Ectodermal cell (in vitro differentiated cells): ENCODE data around the gene NDUFAF3. TPM values are rescaled to one million over a fixed set of nuclear protein-coding genes. Genes with fewer than 3 reads are reported as not detected.

Source experiments
- H3K27ac ChIP-seq: 2 replicates; pipeline ENCODE4 v1.7.0; 2013; ENCODE audit warnings: mild to moderate bottlenecking, low read depth, low read length; ENCODE audit not compliant: insufficient read depth, poor library complexity, severe bottlenecking
- H3K27me3 ChIP-seq: 2 replicates; pipeline ENCODE4 v1.7.0; 2013; ENCODE audit warnings: mild to moderate bottlenecking, low read length; ENCODE audit not compliant: insufficient read depth, control insufficient read depth, poor library complexity, severe bottlenecking
- H3K36me3 ChIP-seq: one replicate; pipeline ENCODE4 v1.7.0; 2013; ENCODE audit warnings: low read length; ENCODE audit not compliant: control insufficient read depth, insufficient read depth
- H3K4me1 ChIP-seq: one replicate; pipeline ENCODE4 v1.7.0; 2013; ENCODE audit warnings: low read length; ENCODE audit not compliant: control insufficient read depth, insufficient read depth
- H3K4me3 ChIP-seq: 2 replicates; pipeline ENCODE4 v1.7.0; 2013; ENCODE audit warnings: low read depth, low read length, control low read depth; ENCODE audit not compliant: insufficient read depth
- H3K9me3 ChIP-seq: 2 replicates; pipeline ENCODE4 v1.7.0; 2013; ENCODE audit warnings: mild to moderate bottlenecking, low read length, moderate library complexity; ENCODE audit not compliant: control insufficient read depth
- WGBS, 2 experiments: methylation state at CpG; one replicate each; pipeline ENCODE4 v1.1.7; 2013; ENCODE audit warnings: missing lambda C conversion rate in 2 of 2; 5-methylcytosine and 5-hydroxymethylcytosine counted together
- polyA plus RNA-seq, 4 experiments: library from polyadenylated mRNA; stranded (reverse); fragments of 50-300 nt; gene quantifications; one replicate each; pipeline ENCODE4 v1.2.3, GENCODE V29; 2013

NDUFAF3 gene
- polyA plus RNA-seq (2013, experiment 1 of 4), result 19.2 TPM
- 22.3 TPM for polyA plus RNA-seq (2013, experiment 2 of 4)
- 21.8 TPM for polyA plus RNA-seq (2013, experiment 3 of 4)
- 29.1 TPM for polyA plus RNA-seq (2013, experiment 4 of 4)

GRCh38 chr3:49021813-49022687, at the start of gene NDUFAF3:
Gene NDUFAF3, plus strand, starts transcription at chr3:49022121. Its CDS starts 24 bp downstream, at chr3:49022145.
- Histone ChIP-seq H3K27ac (peak within 1 kb of the TSS; percentile 97), H3K4me1 (peaks cover 18% of the 10 kb centered on the region), H3K4me3 (peak within 1 kb of the TSS; percentile 97), H3K27me3 (no peaks in the 10 kb centered on the region), H3K9me3 (no peaks in the 10 kb centered on the region), H3K36me3 (peaks cover 26% of the 10 kb centered on the region)
- WGBS, 2 experiments, result 0% methylated on average over 83 of the region's 83 CpGs

GRCh38 chr3:48974076-48974864, 47.7 kb upstream of the NDUFAF3 start:
- Histone ChIP-seq H3K27ac (no peak overlapping the region), H3K36me3 (peaks cover 59% of the 10 kb centered on the region), H3K4me1 (no peaks in the 10 kb centered on the region), H3K9me3 (no peaks in the 10 kb centered on the region), H3K4me3 (no peak overlapping the region), H3K27me3 (no peaks in the 10 kb centered on the region)
- 97% methylated on average over 10 of the region's 10 CpGs for WGBS, 2 experiments

GRCh38 chr3:48979451-48979850, 42.5 kb upstream of the NDUFAF3 start:
- H3K9me3 ChIP-seq, result no peaks in the 10 kb centered on the region
- H3K4me1 ChIP-seq, result no peaks in the 10 kb centered on the region
- H3K36me3 ChIP-seq, result peaks cover 44% of the 10 kb centered on the region
- WGBS, 2 experiments, result 94 to 96% methylated on average over 3 of the region's 3 CpGs
- H3K4me3 ChIP-seq, result no peak overlapping the region
- H3K27me3 ChIP-seq, result no peaks in the 10 kb centered on the region
- no peak overlapping the region for H3K27ac ChIP-seq

GRCh38 chr3:48980295-48980694, 41.6 kb upstream of the NDUFAF3 start:
- Histone ChIP-seq H3K36me3 (peaks cover 40% of the 10 kb centered on the region), H3K27me3 (no peaks in the 10 kb centered on the region), H3K4me3 (no peak overlapping the region), H3K9me3 (no peaks in the 10 kb centered on the region), H3K27ac (no peak overlapping the region), H3K4me1 (no peaks in the 10 kb centered on the region)
- 96 to 97% methylated on average over 4 of the region's 4 CpGs for WGBS, 2 experiments

GRCh38 chr3:48982016-48982415, 39.9 kb upstream of the NDUFAF3 start:
- Histone ChIP-seq H3K4me3 (no peak overlapping the region), H3K36me3 (peaks cover 33% of the 10 kb centered on the region), H3K9me3 (no peaks in the 10 kb centered on the region), H3K4me1 (no peaks in the 10 kb centered on the region), H3K27me3 (no peaks in the 10 kb centered on the region), H3K27ac (no peak overlapping the region)

GRCh38 chr3:48982686-48983085, 39.2 kb upstream of the NDUFAF3 start:
- no peaks in the 10 kb centered on the region for H3K4me1 ChIP-seq
- 94 to 95% methylated on average over 5 of the region's 5 CpGs for WGBS, 2 experiments
- H3K27me3 ChIP-seq, result no peaks in the 10 kb centered on the region
- H3K36me3 ChIP-seq, result peaks cover 33% of the 10 kb centered on the region
- no peaks in the 10 kb centered on the region for H3K9me3 ChIP-seq
- no peak overlapping the region for H3K27ac ChIP-seq
- no peak overlapping the region for H3K4me3 ChIP-seq

- no peak overlapping the region for H3K4me3 ChIP-seq
- H3K27me3 ChIP-seq, result no peaks in the 10 kb centered on the region
- H3K36me3 ChIP-seq, result peaks cover 33% of the 10 kb centered on the region
- H3K9me3 ChIP-seq, result no peaks in the 10 kb centered on the region
- H3K27ac ChIP-seq, result no peak overlapping the region
- 95 to 98% methylated on average over 4 of the region's 4 CpGs for WGBS, 2 experiments
- no peaks in the 10 kb centered on the region for H3K4me1 ChIP-seq
Measured at GRCh38 chr3:48983096-48983495, 38.8 kb upstream of the NDUFAF3 start.

GRCh38 chr3:48984663-48985062, 37.3 kb upstream of the NDUFAF3 start:
- Histone ChIP-seq H3K9me3 (no peaks in the 10 kb centered on the region), H3K4me1 (peaks cover 8% of the 10 kb centered on the region), H3K27me3 (no peaks in the 10 kb centered on the region), H3K36me3 (peaks cover 33% of the 10 kb centered on the region), H3K27ac (no peak overlapping the region), H3K4me3 (no peak overlapping the region)

- Histone ChIP-seq H3K27ac (no peak overlapping the region), H3K4me1 (peaks cover 9% of the 10 kb centered on the region), H3K9me3 (no peaks in the 10 kb centered on the region), H3K36me3 (peaks cover 24% of the 10 kb centered on the region), H3K27me3 (no peaks in the 10 kb centered on the region), H3K4me3 (no peak overlapping the region)
- 97% methylated on average over 7 of the region's 7 CpGs for WGBS, 2 experiments
Measured at GRCh38 chr3:48985831-48986376, 36.0 kb upstream of the NDUFAF3 start.
